OCI-LY7 (cell line): Measurements from ENCODE around the gene FKBP6.

ENCODE experiments used
- EZH2phosphoT487 ChIP-seq: fragments of 200-600 bp; sonication (generic); IDR thresholded peaks from 2 replicates; pipeline ENCODE4 v1.6.1; 2018; ENCODE audit warnings: low read depth, borderline replicate concordance, mild to moderate bottlenecking, mixed run types, antibody characterized with exemption, low read length, moderate library complexity, mixed read lengths
- TF ChIP-seq, protein P1 (sequence below): fragments of 200-600 bp; sonication (generic); conservative IDR thresholded peaks from 2 replicates; pipeline ENCODE4 v1.5.1; 2014; ENCODE audit warnings: mild to moderate bottlenecking, antibody characterized with exemption, low read length, moderate library complexity, mixed read lengths

DNA sequence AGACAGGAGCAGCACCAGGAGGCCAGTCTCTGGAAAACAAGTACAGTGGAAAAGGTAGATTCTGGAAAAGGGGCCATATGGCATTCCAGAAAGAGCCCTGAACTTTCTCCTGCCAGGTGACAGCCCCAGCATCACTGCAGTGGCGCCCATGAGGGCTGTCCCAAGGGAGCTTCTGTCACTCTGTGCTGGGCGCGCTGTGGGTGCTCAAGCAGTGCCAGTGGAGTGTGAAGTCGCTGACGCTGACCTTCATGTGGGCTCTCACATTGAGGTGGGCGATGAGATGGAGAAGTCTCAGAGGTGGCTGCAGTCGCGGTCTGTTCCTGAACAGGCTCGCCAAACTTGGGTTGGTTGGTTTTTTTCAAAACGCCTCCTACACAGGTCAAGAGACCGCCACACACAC, 38.2 kb downstream of the FKBP6 start:
- TF ChIP-seq, protein P1, sequence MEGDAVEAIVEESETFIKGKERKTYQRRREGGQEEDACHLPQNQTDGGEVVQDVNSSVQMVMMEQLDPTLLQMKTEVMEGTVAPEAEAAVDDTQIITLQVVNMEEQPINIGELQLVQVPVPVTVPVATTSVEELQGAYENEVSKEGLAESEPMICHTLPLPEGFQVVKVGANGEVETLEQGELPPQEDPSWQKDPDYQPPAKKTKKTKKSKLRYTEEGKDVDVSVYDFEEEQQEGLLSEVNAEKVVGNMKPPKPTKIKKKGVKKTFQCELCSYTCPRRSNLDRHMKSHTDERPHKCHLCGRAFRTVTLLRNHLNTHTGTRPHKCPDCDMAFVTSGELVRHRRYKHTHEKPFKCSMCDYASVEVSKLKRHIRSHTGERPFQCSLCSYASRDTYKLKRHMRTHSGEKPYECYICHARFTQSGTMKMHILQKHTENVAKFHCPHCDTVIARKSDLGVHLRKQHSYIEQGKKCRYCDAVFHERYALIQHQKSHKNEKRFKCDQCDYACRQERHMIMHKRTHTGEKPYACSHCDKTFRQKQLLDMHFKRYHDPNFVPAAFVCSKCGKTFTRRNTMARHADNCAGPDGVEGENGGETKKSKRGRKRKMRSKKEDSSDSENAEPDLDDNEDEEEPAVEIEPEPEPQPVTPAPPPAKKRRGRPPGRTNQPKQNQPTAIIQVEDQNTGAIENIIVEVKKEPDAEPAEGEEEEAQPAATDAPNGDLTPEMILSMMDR, result no peak
- no peak for TF ChIP-seq EZH2phosphoT487
